T1000 (cell line): Measurements from ENCODE around the gene CDK13.
"Not testable (repeated sequence)": the region's sequence is repeated elsewhere in the genome, so short reads cannot be mapped to it uniquely, and the experiment has no call there.

Experiments used
- DNase-seq: peaks from one replicate; lab custom pipeline; 2025; ENCODE audit warnings: mixed read lengths; lab: John Stamatoyannopoulos, UW

CDK13 gene

DNA sequence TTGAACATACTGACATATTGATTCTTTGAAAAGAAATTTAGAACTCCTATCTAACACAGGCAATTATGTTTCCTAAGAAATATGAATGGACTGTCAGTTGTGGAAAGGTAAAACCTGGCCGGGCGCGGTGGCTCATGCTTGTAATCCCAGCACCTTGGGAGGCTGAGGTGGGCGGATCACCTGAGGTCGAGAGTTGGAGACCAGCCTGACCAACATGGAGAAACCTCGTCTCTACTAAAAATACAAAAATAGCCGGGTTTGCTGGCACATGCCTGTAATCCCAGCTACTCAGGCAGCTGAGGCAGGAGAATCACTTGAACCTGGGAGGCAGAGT is 198.2 kb downstream of the CDK13 start:
- not testable (repeated sequence) for DNase-seq

DNA sequence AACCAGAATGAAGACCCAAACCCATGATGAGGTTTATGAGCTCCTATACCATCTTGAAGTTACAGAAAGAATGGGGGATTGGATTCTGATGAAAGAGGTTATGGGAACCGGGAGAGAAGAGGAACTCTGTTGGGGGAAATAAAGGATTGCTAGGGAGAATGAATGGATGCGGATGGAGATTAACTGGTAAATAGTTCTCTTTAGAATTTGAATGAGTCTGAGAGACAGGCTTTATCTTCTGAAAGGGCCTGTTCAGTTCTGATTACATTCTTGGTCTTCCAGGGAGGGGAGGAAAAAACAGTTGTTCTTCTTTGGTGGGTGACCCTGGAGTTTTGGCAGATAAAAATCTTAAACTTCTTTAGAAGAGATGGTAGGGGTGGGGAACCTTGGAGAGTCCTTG is 198.6 kb downstream of the CDK13 start:
- DNase-seq, result no peak
